Measurements from ENCODE around the gene CLRN3.

The CLRN3 gene

DNA sequence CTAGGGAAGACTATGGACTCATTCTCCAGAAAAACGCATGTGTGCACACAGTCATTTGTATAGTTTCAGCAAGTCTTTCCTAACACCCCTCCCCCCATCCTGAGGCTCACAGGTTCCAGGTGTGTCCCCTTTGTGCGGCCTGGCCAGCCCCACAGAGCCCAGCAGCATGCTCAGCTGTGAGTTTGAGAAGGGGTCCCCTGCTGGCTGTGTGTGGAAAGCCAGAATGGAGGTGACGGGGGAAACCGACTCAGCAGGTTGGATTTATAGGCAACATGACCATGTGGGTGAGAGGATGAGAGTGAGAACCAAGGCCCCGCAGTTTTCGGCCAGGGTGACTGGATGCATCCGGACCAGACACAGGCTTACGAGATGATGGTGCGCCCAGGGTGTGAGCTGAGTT lies 24.1 kb upstream of the CLRN3 start:
- Histone ChIP-seq H3K36me3 (ENCODE audit: insufficient read depth, low read length) (no peaks in the 10 kb centered on the region), H3K4me1 (ENCODE audit: insufficient read depth, low read length) (no peaks in the 10 kb centered on the region), H3K4me3 (ENCODE audit: low read length) (no peak overlapping the region), H3K27ac (ENCODE audit: low read depth, low read length) (no peak overlapping the region), H3K9ac (ENCODE audit: low read depth, low read length) (no peak overlapping the region), H3K9me3 (ENCODE audit: insufficient read depth, low read depth, low read length) (no peaks in the 10 kb centered on the region), H3K27me3 (ENCODE audit: insufficient read depth, low read length) (no peaks in the 10 kb centered on the region)
- 91% methylated on average over 9 of the region's 9 CpGs for WGBS

DNA sequence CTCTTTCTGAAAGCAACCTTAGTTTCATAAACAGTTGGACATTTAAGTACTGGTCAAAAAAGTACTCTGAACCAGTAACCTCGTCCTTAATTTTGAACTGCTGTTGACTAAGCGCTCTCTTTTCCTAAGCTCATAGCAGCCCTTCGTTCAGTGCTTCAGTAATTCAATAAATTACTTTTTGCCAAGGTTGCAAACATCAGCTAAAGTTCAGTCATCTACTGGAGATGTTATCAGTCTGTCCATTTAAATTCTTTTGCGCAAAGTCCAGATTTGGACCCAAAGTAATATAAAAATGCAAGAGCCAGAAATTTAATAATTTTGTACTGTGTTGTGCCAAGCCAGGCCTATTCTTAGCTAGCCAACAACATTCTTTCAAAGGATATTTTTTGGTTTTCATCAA lies 22.6 kb upstream of the CLRN3 start:
- H3K27ac ChIP-seq (ENCODE audit: low read depth, low read length) = no peak overlapping the region
- 94% methylated on average over 4 of the region's 4 CpGs for WGBS
- H3K36me3 ChIP-seq (ENCODE audit: insufficient read depth, low read length) = no peaks in the 10 kb centered on the region
- H3K4me3 ChIP-seq (ENCODE audit: low read length) = no peak overlapping the region
- no peaks in the 10 kb centered on the region for H3K27me3 ChIP-seq (ENCODE audit: insufficient read depth, low read length)
- no peaks in the 10 kb centered on the region for H3K4me1 ChIP-seq (ENCODE audit: insufficient read depth, low read length)
- H3K9me3 ChIP-seq (ENCODE audit: insufficient read depth, low read depth, low read length) = no peaks in the 10 kb centered on the region
- no peak overlapping the region for H3K9ac ChIP-seq (ENCODE audit: low read depth, low read length)

DNA sequence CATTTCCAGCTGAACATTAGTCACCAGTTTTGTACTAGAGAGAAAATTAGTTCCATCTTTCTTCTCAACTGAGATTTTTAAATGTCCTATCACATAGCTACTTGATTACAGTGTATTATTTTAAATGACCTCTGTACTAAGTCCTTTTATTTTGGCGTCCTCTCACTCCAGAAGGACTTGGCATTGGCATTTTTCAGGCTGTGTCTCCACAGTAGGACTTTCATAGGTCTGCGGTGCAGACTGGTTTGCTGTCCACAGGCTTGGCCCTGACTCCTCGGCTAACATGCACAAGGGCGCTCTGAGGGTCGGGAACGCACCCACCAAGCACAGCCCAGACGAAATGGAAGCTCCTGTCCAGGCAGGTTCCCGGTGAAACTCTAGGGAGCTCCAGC lies 20.6 kb upstream of the CLRN3 start:
- Histone ChIP-seq H3K27ac (ENCODE audit: low read depth, low read length) (no peak overlapping the region), H3K4me3 (ENCODE audit: low read length) (no peak overlapping the region), H3K9ac (ENCODE audit: low read depth, low read length) (no peak overlapping the region), H3K36me3 (ENCODE audit: insufficient read depth, low read length) (no peaks in the 10 kb centered on the region), H3K9me3 (ENCODE audit: insufficient read depth, low read depth, low read length) (no peaks in the 10 kb centered on the region), H3K27me3 (ENCODE audit: insufficient read depth, low read length) (peaks cover 8% of the 10 kb centered on the region), H3K4me1 (ENCODE audit: insufficient read depth, low read length) (no peaks in the 10 kb centered on the region)
- 96% methylated on average over 8 of the region's 8 CpGs for WGBS

DNA sequence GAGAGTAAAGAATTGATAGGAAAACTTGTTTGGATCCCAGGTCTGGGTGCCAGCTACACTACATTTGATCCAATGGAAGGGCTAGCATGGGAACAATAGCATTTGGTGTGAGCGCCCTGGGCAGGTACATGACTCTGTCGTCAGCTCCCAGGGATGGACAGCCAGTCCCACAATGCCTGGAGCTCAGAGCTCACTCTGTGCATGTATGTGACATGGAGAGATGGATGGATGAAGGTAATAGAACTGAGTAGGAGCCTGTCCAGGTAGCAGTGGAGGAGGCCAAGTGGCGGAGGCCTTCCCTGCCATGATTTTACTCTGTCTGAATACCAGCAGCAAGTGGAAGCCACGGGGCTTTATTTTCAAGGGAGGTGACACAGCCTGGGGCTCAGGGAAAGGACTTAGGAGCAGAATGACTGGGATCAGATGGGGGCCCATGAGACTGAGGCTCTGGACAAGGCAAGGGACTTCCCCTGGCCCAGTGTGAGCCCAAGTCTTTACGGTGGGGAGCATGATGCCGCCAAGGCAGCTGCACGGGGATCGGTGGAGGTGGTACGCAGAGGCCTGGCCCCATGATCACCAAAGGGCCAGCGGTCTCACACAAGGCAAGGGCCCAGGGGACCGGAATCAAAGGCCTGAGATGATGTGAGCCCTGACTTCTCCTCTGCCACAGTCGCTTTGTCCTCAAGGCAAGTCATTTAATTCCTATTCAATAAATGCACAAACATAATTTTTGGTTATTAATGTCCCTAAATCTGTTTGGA lies 20.0 kb upstream of the CLRN3 start:
- Histone ChIP-seq H3K27me3 (ENCODE audit: insufficient read depth, low read length) (peaks cover 14% of the 10 kb centered on the region), H3K4me3 (ENCODE audit: low read length) (no peak overlapping the region), H3K9ac (ENCODE audit: low read depth, low read length) (no peak overlapping the region), H3K36me3 (ENCODE audit: insufficient read depth, low read length) (no peaks in the 10 kb centered on the region), H3K27ac (ENCODE audit: low read depth, low read length) (no peak overlapping the region), H3K9me3 (ENCODE audit: insufficient read depth, low read depth, low read length) (no peaks in the 10 kb centered on the region), H3K4me1 (ENCODE audit: insufficient read depth, low read length) (no peaks in the 10 kb centered on the region)
- 94% methylated on average over 12 of the region's 12 CpGs for WGBS

DNA sequence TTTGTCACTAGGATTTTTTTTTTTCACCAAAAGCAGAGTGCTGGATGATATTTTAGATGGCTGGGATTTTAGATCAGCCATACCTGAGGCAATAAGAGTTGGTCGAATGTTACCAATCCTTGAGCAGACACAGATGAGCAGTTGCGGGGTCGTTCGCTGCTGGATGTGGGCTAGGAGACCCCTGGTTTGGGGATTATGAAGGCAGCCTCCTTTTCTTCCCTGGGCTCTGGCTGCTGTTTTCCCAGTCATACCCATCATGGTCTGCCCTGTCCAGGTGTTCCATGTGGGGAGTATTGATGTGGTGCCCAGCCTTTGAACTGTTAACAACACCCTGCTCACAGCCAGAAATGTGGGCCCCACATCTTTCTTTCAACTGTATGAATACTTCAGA lies 19.1 kb upstream of the CLRN3 start:
- H3K27ac ChIP-seq (ENCODE audit: low read depth, low read length) = no peak overlapping the region
- WGBS = 91% methylated on average over 4 of the region's 4 CpGs
- no peak overlapping the region for H3K9ac ChIP-seq (ENCODE audit: low read depth, low read length)
- H3K9me3 ChIP-seq (ENCODE audit: insufficient read depth, low read depth, low read length) = no peaks in the 10 kb centered on the region
- H3K27me3 ChIP-seq (ENCODE audit: insufficient read depth, low read length) = peaks cover 22% of the 10 kb centered on the region
- H3K4me3 ChIP-seq (ENCODE audit: low read length) = no peak overlapping the region
- H3K36me3 ChIP-seq (ENCODE audit: insufficient read depth, low read length) = no peaks in the 10 kb centered on the region
- no peaks in the 10 kb centered on the region for H3K4me1 ChIP-seq (ENCODE audit: insufficient read depth, low read length)

DNA sequence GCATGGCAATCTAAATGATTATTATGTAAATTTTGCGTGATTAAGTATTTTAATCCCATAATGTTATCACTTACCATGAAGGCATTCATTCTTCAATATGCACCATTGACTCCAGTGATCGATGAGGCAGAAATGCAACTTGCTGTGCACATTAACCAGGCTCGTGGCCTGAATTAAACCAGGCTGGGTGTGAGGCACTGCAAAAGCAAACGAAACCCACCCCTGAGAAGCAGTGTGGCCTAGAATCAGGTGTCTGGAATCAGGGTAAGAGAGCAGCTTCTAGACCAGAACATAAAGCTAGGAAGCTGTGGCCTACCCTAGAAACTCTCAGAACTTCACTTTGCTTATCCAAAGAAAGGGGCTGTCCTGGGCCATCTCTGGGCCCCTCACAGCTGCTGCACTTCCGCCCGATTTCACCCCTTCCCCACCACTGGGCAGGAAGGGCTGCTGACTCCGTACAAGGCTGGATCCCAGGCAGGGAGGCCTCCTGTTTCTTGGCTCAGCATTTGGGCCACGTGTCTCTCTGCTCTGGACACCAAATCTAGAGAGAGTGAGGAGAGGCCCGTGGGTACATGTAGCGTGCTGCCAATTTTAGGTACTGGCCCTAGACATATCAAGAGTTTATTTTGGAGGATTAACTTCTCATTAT lies 18.6 kb upstream of the CLRN3 start:
- no peaks in the 10 kb centered on the region for H3K9me3 ChIP-seq (ENCODE audit: insufficient read depth, low read depth, low read length)
- H3K9ac ChIP-seq (ENCODE audit: low read depth, low read length) = no peak overlapping the region
- H3K4me3 ChIP-seq (ENCODE audit: low read length) = no peak overlapping the region
- H3K4me1 ChIP-seq (ENCODE audit: insufficient read depth, low read length) = no peaks in the 10 kb centered on the region
- peaks cover 22% of the 10 kb centered on the region for H3K27me3 ChIP-seq (ENCODE audit: insufficient read depth, low read length)
- H3K36me3 ChIP-seq (ENCODE audit: insufficient read depth, low read length) = no peaks in the 10 kb centered on the region
- H3K27ac ChIP-seq (ENCODE audit: low read depth, low read length) = no peak overlapping the region
- WGBS = 93% methylated on average over 10 of the region's 10 CpGs

DNA sequence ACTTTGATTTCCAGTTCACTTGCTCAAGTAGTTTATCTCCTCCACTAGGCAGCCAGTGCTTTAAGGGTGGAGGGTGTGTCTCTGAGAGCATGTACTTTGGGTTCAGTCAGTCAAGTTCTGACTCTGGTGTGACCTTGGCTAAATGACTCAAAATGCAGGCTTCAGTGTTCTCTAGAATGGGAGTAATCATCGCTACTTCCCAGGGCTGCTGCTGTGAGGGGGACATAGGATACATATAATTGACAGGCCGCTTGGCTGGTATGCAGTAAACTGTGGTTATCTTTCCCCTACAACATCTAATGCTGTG lies 17.7 kb upstream of the CLRN3 start:
- no peaks in the 10 kb centered on the region for H3K36me3 ChIP-seq (ENCODE audit: insufficient read depth, low read length)
- H3K9me3 ChIP-seq (ENCODE audit: insufficient read depth, low read depth, low read length) = no peaks in the 10 kb centered on the region
- H3K27me3 ChIP-seq (ENCODE audit: insufficient read depth, low read length) = peaks cover 25% of the 10 kb centered on the region
- no peak overlapping the region for H3K9ac ChIP-seq (ENCODE audit: low read depth, low read length)
- H3K4me1 ChIP-seq (ENCODE audit: insufficient read depth, low read length) = no peaks in the 10 kb centered on the region
- H3K27ac ChIP-seq (ENCODE audit: low read depth, low read length) = no peak overlapping the region
- no peak overlapping the region for H3K4me3 ChIP-seq (ENCODE audit: low read length)
- 89% methylated on average over 2 of the region's 2 CpGs for WGBS

DNA sequence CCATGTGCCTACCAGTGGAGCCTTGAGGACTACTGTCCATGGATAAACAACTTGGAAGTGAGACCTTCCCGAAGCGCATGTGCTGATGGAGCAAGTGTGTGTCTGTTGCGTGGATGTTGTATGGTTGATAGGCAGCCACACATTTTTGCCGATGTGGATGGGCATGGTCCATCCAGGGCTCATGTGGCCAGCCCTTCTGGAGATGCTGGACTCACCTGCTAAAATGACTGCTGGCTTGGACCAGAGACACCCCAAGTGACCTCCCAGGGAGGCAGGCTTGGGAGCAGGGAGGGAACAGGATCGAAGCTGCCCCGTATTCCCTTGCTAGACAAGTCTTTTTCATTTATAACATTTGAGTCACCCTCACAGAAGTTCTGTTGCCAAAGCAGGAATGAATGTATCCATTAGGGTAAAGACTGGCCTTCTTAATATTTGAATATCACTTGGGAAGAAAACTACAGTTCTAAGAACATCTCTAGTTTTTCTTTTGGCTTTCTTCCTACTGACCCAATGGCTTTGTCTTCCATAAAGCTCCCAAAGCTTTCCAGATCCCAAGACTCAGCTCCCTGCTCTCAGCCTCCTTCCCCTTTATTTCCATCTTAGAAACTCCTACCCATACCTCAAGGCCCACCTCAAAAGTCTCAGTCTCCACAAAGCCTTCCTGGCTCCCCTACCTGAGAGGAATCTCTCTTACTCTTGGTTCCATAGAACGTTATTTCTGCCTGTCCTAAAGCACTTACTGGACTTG lies 17.1 kb upstream of the CLRN3 start:
- WGBS = 93% methylated on average over 7 of the region's 7 CpGs
- no peak overlapping the region for H3K27ac ChIP-seq (ENCODE audit: low read depth, low read length)
- no peak overlapping the region for H3K9ac ChIP-seq (ENCODE audit: low read depth, low read length)
- no peaks in the 10 kb centered on the region for H3K4me1 ChIP-seq (ENCODE audit: insufficient read depth, low read length)
- no peak overlapping the region for H3K4me3 ChIP-seq (ENCODE audit: low read length)
- H3K36me3 ChIP-seq (ENCODE audit: insufficient read depth, low read length) = no peaks in the 10 kb centered on the region
- peaks cover 25% of the 10 kb centered on the region for H3K27me3 ChIP-seq (ENCODE audit: insufficient read depth, low read length)
- H3K9me3 ChIP-seq (ENCODE audit: insufficient read depth, low read depth, low read length) = no peaks in the 10 kb centered on the region

DNA sequence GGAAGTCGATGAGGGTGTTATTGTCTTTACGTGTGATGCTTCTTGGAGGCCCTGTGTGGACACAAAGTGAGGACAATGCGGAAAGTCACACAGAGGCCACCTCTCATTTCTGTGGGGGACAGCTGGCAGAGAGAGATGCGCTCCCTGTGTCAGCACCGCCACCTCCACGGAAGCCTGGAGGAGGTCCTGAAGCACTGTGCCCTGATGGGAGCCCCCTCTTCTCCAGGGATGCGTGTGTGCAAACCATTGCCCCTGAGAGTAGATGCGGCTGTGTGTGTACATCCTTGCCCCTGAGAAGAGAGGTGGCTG lies 16.2 kb upstream of the CLRN3 start:
- no peak overlapping the region for H3K4me3 ChIP-seq (ENCODE audit: low read length)
- H3K27ac ChIP-seq (ENCODE audit: low read depth, low read length) = no peak overlapping the region
- H3K27me3 ChIP-seq (ENCODE audit: insufficient read depth, low read length) = peaks cover 25% of the 10 kb centered on the region
- H3K36me3 ChIP-seq (ENCODE audit: insufficient read depth, low read length) = no peaks in the 10 kb centered on the region
- no peaks in the 10 kb centered on the region for H3K9me3 ChIP-seq (ENCODE audit: insufficient read depth, low read depth, low read length)
- 92% methylated on average over 8 of the region's 8 CpGs for WGBS
- H3K9ac ChIP-seq (ENCODE audit: low read depth, low read length) = no peak overlapping the region
- no peaks in the 10 kb centered on the region for H3K4me1 ChIP-seq (ENCODE audit: insufficient read depth, low read length)

DNA sequence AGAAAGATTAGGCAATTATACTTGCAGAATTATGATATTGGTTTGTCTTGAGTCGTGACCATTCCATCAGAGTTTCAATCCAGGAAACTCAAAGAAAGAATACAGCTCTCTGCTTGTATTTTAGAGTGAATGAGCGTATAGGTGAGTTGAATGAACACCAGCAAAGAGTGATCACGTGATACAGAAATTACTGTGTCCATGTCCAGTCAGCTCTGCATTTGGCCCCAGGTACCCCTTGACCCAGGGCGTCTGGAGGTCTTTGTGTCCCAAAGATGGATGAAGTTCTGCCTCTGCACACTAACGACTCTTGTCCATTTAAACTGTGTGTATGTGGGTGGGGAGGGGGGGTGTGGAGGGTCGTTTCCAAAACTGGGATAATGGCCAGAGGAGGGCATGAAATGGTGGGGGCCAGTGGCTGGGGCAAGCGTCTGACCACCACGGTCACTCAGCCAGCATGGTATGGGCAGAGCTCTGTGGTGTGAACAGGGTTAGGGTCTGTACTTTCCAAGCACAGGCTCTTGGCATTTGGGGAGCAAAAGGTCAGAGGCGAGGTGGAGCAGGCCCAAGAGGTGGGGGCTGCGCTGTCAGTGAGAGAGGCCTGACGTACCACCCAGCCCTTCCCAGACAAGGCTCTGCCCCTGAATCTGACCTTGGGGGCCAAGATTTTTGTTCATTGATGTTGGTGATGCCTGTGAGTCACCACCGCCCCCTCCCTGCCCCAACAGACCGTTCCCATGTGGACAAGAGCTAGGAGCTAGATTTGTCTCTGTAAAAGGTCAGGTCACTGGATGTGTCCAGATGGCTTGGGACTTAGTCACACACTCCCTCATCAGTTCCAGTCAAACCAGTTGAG lies 15.6 kb upstream of the CLRN3 start:
- H3K27ac ChIP-seq (ENCODE audit: low read depth, low read length) = no peak overlapping the region
- no peak overlapping the region for H3K9ac ChIP-seq (ENCODE audit: low read depth, low read length)
- no peak overlapping the region for H3K4me3 ChIP-seq (ENCODE audit: low read length)
- 85% methylated on average over 12 of the region's 13 CpGs for whole genome bisulfite sequencing
- no peaks in the 10 kb centered on the region for H3K4me1 ChIP-seq (ENCODE audit: insufficient read depth, low read length)
- H3K9me3 ChIP-seq (ENCODE audit: insufficient read depth, low read depth, low read length) = no peaks in the 10 kb centered on the region
- H3K36me3 ChIP-seq (ENCODE audit: insufficient read depth, low read length) = no peaks in the 10 kb centered on the region
- H3K27me3 ChIP-seq (ENCODE audit: insufficient read depth, low read length) = peaks cover 25% of the 10 kb centered on the region

All from HUES64 (cell line).